RWPE2 (cell line): Measurements from ENCODE around the gene TMEM175.
A peak's percentile ranks its signal among the peaks of the same experiment; 100 is the strongest.

Experiments used
- ATAC-seq: fragments of 200-7000 bp; cut with Tn5 transposase; 3 replicates; pipeline ENCODE4 v1.9.1; 2021; ENCODE audit warnings: low read depth
- DNase-seq: peaks from one replicate; pipeline ENCODE4 v3.0.0-alpha.2; 2020; ENCODE audit warnings: low spot score
- H3K27ac ChIP-seq: fragments of 450-650 bp; 2 replicates; pipeline ENCODE4 v1.5.1; 2017; ENCODE audit warnings: mild to moderate bottlenecking; ENCODE audit not compliant: poor library complexity, severe bottlenecking
- H3K27me3 ChIP-seq: fragments of 250-450 bp; sonication (Bioruptor Pico); 2 replicates; pipeline ENCODE4 v1.5.1; 2021; ENCODE audit warnings: mild to moderate bottlenecking, moderate library complexity; ENCODE audit not compliant: insufficient read depth, poor library complexity, severe bottlenecking
- H3K36me3 ChIP-seq: fragments of 250-450 bp; sonication (Bioruptor Pico); 2 replicates; pipeline ENCODE4 v1.5.1; 2020; ENCODE audit warnings: low read depth, mild to moderate bottlenecking, moderate library complexity
- H3K4me1 ChIP-seq: fragments of 250-450 bp; sonication (Bioruptor Pico); 2 replicates; pipeline ENCODE4 v1.5.1; 2021; ENCODE audit warnings: mild to moderate bottlenecking, moderate library complexity; ENCODE audit not compliant: insufficient read depth, poor library complexity, severe bottlenecking
- H3K4me3 ChIP-seq: fragments of 250-450 bp; sonication (Bioruptor Pico); 2 replicates; pipeline ENCODE4 v1.5.1; 2021; ENCODE audit warnings: mild to moderate bottlenecking, moderate library complexity; ENCODE audit not compliant: severe bottlenecking
- H3K9me3 ChIP-seq: fragments of 250-450 bp; sonication (Bioruptor Pico); 2 replicates; pipeline ENCODE4 v1.5.1; 2021; ENCODE audit warnings: mild to moderate bottlenecking, moderate library complexity; ENCODE audit not compliant: severe bottlenecking
- CTCF ChIP-seq: fragments of 450-650 bp; IDR thresholded peaks from one replicate; pipeline ENCODE4 v1.5.1; 2017; ENCODE audit warnings: mild to moderate bottlenecking, moderate library complexity; ENCODE audit not compliant: poor library complexity, severe bottlenecking

TMEM175 gene

DNA sequence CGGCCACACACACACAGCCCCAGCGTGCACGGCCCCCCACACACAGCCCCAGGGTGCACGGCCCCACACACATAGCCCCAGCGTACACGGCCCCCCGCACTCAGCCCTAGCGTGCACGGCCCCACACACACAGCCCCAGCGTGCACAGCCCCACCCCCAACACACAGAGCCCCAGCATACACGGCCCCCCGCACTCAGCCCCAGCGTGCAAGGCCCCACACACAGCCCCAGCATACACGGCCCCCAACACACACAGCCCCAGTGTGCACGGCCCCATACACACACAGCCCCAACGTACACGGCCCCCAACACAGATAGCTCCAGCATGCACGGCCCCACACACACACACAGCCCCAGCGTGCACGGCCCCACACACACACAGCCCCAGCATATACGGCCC, 17.7 kb upstream of the TMEM175 start:
- no peak for ATAC-seq
- H3K4me3 ChIP-seq: no peak overlapping the region
- H3K27me3 ChIP-seq: no peaks in the 10 kb centered on the region
- H3K9me3 ChIP-seq: no peaks in the 10 kb centered on the region
- TF ChIP-seq CTCF: no peak
- H3K27ac ChIP-seq: no peak overlapping the region
- H3K4me1 ChIP-seq: no peaks in the 10 kb centered on the region
- peaks cover 14% of the 10 kb centered on the region; the same call in 1 of the 2 replicates for H3K36me3 ChIP-seq
- DNase-seq: peak; percentile 32

- TF ChIP-seq CTCF: no peak
- Histone ChIP-seq H3K4me3 (no peak overlapping the region), H3K27ac (no peak overlapping the region), H3K36me3 (peaks cover 14% of the 10 kb centered on the region; the same call in 1 of the 2 replicates), H3K9me3 (no peaks in the 10 kb centered on the region), H3K4me1 (no peaks in the 10 kb centered on the region), H3K27me3 (no peaks in the 10 kb centered on the region)
- peak; percentile 38 for DNase-seq
- ATAC-seq: no peak
These were observed 17.2 kb upstream of the TMEM175 start for GRCh38 chr4:915041-915474.

DNA sequence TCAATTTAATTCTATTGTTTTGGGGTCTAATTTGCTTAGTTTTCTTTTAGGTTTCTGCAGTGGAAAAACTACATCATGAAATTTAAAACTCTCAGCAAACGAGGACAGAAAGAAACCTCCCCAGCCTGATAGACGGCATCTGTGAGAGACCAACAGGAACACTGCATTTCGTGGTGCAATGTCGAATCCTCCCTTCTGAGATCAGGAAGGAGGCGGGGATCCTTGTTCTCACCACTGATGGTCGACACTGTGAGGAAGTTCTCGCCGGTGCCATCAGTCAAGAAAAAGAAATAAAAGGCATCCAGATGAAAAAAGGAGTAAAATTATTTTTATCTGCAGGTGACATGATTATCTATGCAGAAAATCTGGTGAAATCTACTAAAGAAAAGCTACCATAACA, 16.7 kb upstream of the TMEM175 start:
- DNase-seq (no peak), ATAC-seq (no peak)
- no peaks in the 10 kb centered on the region for H3K4me1 ChIP-seq
- no peak overlapping the region for H3K27ac ChIP-seq
- peaks cover 14% of the 10 kb centered on the region; the same call in 1 of the 2 replicates for H3K36me3 ChIP-seq
- H3K4me3 ChIP-seq: no peak overlapping the region
- no peaks in the 10 kb centered on the region for H3K27me3 ChIP-seq
- TF ChIP-seq CTCF: no peak
- no peaks in the 10 kb centered on the region for H3K9me3 ChIP-seq

- H3K36me3 ChIP-seq: peaks cover 7% of the 10 kb centered on the region; the same call in 1 of the 2 replicates
These were observed 14.8 kb upstream of the TMEM175 start for GRCh38 chr4:917466-917865.

More at GRCh38 chr4:917466-917865, 14.8 kb upstream of the TMEM175 start:
- Histone ChIP-seq H3K27ac (no peak overlapping the region), H3K4me3 (no peak overlapping the region), H3K9me3 (no peaks in the 10 kb centered on the region), H3K27me3 (no peaks in the 10 kb centered on the region), H3K4me1 (no peaks in the 10 kb centered on the region)
- DNase-seq (no peak), ATAC-seq (no peak)
- TF ChIP-seq CTCF: no peak
